GM21381 (cell line): ENCODE results near the gene GTPBP4.
"Not testable (repeated sequence)": the region's sequence is repeated elsewhere in the genome, so short reads cannot be mapped to it uniquely, and the experiment has no call there.

ENCODE experiments used
- ATAC-seq: cut with Tn5 transposase; IDR thresholded peaks from one replicate; pipeline ENCODE4 v1.9.1; 2021; ENCODE audit warnings: mild to moderate bottlenecking, moderate library complexity; ENCODE audit not compliant: unreplicated experiment

The GTPBP4 gene

DNA sequence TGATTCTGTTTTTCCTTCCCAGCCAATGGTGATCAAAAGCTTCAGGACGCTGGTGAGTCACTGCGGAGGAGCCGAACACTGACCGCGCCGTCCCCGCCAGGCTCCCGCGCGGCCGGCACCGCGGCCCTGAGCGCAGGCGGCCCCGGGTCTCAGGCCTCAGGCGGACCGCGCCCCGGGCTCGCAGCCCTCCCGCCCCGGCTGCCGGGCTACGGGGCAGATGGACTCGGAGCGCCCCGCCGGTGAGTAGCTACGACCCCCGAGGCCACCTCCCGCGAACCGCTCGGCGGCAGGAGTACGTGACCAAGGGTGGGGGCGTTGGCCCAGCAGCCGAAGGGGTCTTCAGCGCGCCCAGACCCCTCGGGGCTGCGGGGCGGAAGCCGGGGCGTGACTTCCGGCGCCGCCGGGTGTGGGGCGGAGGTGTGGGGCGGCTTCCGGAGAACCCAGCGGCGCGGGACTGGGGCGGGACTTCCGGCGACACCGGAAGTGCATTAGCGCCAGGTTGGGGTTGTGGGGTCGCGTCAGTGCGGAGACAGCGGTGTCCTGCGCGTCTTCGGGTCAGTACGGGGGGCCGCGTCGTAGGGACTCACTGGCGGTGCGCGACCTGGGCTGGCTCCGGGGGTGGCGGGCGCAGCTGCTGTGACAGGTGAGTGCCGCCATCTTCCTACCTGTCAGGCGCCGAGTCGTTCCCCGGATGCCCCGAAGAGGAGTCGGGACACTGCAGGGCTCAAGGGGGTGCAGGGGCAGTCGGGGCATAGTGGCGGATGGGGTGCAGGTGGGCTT is 68.3 kb downstream of the GTPBP4 start, which contains the start of gene WDR37:
Gene WDR37, plus strand, starts transcription at position 60 of the 780 bp plus-strand sequence. CDS start 15,771 bp downstream, outside the sequence.
- ATAC-seq, result peak; percentile 94

DNA sequence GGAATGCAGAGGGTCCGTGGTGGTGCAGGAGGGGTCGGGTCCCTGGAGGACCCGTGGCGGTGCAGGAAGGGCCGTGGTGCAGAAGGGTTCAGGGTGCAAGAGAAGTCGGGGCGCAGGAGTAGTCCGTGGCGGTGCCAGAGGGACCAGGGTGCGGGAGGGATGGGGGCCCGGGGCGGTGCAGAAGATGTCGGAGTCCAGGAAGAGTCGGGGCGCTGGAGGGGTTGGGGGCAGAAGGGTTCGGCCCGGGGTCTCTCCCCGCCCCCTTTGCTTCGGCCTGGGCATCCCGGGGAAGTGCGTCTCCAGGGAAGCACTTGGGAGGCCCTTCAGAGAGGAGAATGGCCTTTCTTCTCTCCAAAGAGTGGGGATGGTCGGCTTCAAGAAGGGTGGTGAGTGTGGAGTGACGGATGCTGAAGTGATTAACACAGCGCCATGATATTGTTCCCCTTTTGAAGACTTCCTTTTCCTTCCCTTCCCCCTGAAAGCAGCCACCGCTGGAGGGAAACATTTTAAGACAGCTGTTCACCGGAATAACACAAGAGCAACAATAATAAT is 68.9 kb downstream of the GTPBP4 start:
- no peak for ATAC-seq

- no peak for ATAC-seq
These were observed 69.8 kb downstream of the GTPBP4 start for GRCh38 chr10:1058017-1058416.

DNA sequence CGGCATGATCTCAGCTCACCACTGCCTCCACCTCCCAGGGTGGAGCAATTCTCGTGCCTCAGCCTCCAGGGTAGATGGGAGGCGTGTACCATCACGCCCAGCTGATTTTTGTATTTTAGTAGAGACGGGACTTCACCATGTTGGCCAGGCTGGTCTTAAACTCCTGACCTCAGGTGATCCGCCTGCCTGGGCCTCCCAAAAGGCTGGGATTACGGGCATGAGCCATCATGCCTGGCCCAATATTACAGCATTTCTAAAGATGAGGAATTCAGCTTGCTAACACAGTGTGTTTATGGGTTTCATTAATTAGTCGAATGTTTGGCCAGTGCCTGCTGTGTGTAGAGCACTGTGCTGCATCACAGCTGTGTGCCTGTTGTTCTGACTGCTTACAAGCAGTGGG is 71.7 kb downstream of the GTPBP4 start:
- no peak for ATAC-seq

- ATAC-seq, result no peak
These were observed 73.9 kb downstream of the GTPBP4 start for GRCh38 chr10:1061930-1062774.

- ATAC-seq, result no peak
These were observed 75.1 kb downstream of the GTPBP4 start for GRCh38 chr10:1063232-1063865.

GRCh38 chr10:1064964-1065247 is 76.7 kb downstream of the GTPBP4 start:
- ATAC-seq, result no peak

DNA sequence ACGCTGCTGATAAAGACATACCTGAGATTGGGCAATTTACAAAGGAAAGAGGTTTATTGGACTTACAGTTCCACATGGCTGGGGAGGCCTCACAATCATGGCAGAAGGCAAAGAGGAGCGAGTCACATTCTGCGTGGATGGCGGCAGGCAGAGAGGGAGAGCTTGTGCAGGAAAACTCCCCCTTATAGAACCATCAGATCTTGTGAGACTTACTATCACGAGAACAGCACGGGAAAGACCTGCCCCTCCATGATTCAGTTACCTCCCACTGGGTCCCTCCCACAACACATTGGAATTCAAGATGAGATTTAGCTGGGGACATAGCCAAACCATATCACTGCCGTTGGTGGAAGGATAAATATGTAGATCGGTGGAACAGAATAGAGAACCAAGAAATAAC is 78.5 kb downstream of the GTPBP4 start:
- ATAC-seq, result not testable (repeated sequence)

DNA sequence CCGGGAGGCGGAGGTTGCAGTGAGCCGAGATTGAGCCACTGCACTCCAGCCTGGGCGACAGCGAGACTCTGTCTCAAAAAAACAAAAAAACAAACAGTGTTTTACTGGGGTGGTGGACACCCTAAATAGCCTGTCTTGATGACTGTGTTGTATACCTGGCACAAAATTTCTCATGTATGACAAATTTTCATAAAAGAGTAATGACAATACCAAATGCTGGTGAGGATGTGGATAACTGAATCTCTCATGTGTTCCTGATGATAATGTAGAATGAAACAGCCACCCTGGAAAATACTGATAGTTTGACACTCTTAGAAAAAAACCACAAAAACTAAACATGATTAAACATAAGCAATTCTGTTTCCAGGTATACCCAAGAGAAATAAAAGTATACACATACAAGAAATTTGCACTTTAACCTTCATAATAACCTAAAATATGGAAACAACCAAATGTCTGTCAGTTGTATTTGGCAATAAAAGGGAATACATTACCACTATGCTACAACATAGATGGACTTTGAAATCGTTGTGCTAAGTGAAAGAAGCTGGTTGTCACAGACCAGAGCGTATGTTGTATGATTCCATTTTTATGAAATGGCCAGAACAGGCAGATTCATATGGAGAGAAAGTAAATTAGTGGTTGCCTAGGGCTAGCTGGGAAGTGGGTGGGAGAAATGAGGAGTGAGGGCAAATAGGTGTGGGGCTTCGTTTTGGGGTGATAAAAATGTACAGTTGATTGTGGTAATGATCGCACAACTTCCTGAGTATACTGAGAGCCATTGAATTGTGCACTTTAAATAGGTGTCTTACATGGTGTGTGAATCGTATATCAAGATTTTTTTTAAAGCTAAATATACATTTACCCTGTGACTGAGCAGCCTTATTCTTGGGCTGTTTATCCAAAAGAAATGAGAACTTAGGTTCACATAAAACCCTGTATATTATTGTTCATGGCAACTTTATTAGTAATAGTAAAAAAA is 80.4 kb downstream of the GTPBP4 start:
- ATAC-seq, result no peak
